ENCODE results near the gene CATSPERD. TPM values are rescaled to one million over a fixed set of nuclear protein-coding genes. Genes with fewer than 3 reads are reported as not detected.

Gene CATSPERD
- total RNA-seq, 1 experiment from 2014 or later = not detected

- no CpG with 5 or more reads among the region's 10 CpGs for WGBS (ENCODE audit: extremely low coverage, insufficient read length, low lambda C conversion rate)
- no peak overlapping the region for H2AFZ ChIP-seq (ENCODE audit: low read length)
- no peaks in the 10 kb centered on the region for H3K23me2 ChIP-seq (ENCODE audit: insufficient read length, low read depth, low read length, poor library complexity, severe bottlenecking)
- H4K91ac ChIP-seq (ENCODE audit: insufficient read length, low read depth, low read length) = no peak overlapping the region
- no peaks in the 10 kb centered on the region for H4K20me1 ChIP-seq (ENCODE audit: control insufficient read depth, insufficient read depth, insufficient read length)
- H4K8ac ChIP-seq (replicated peaks; ENCODE audit: insufficient read length, low read depth, low read length) = no peak overlapping the region
- no peak overlapping the region for H2BK120ac ChIP-seq (ENCODE audit: low read depth, low read length, poor library complexity, severe bottlenecking)
- H3K4me2 ChIP-seq (ENCODE audit: insufficient read depth, insufficient read length, low read length) = no peak overlapping the region
- H3K27me3 ChIP-seq (ENCODE audit: insufficient read depth, low read length) = no peaks in the 10 kb centered on the region
- H3K14ac ChIP-seq (ENCODE audit: insufficient read depth, low read length) = no peak overlapping the region
- H2BK5ac ChIP-seq (ENCODE audit: insufficient read length, low read length) = no peak overlapping the region
- H3K79me2 ChIP-seq (ENCODE audit: insufficient read depth, low read length) = no peaks in the 10 kb centered on the region
- H3K18ac ChIP-seq (ENCODE audit: insufficient read length, low read depth, low read length) = no peak overlapping the region
- H3K9me3 ChIP-seq (ENCODE audit: control insufficient read depth, low read depth, low read length) = no peaks in the 10 kb centered on the region
- Mint-ChIP-seq H3K4me1 (no peaks in the 10 kb centered on the region), H3K36me3 (ENCODE audit: insufficient read depth in 1 of 3, low read depth in 3 of 3) (no peaks in the 10 kb centered on the region), H3K27ac (peak overlapping the region in 1 of 3 experiments; percentile 42; a peak in 2 of 7 replicates), H3K27me3 (ENCODE audit: low read depth) (peaks cover 3% of the 10 kb centered on the region), H3K9me3 (no peaks in the 10 kb centered on the region), H3K4me3 (no peak overlapping the region)
- H2AK5ac ChIP-seq (ENCODE audit: insufficient read length, low read length) = no peak overlapping the region
- H2BK12ac ChIP-seq (ENCODE audit: insufficient read length, low read depth, low read length) = no peak overlapping the region
- H3K9ac ChIP-seq (ENCODE audit: extremely low read depth, insufficient read length, low read length) = no peak overlapping the region
- no peak overlapping the region for H4K5ac ChIP-seq (ENCODE audit: insufficient read length, low read depth, low read length)
- no peak overlapping the region for H3T11ph ChIP-seq (ENCODE audit: low read length)
- no peaks in the 10 kb centered on the region for H3K4me1 ChIP-seq (ENCODE audit: insufficient read depth, low read length)
- H3K4ac ChIP-seq (ENCODE audit: low read depth, low read length) = no peak overlapping the region
- no peaks in the 10 kb centered on the region for H3K79me1 ChIP-seq (ENCODE audit: insufficient read depth, low read depth, low read length, poor library complexity, severe bottlenecking)
- H2BK20ac ChIP-seq (ENCODE audit: low read depth, low read length, poor library complexity, severe bottlenecking) = no peak overlapping the region
- H3K27ac ChIP-seq (ENCODE audit: insufficient read length, low read depth, low read length) = no peak overlapping the region
- H2BK15ac ChIP-seq (ENCODE audit: low read depth, low read length) = no peak overlapping the region
- DNase-seq = no peak
- H3K23ac ChIP-seq (ENCODE audit: insufficient read length, low read depth, low read length) = no peak overlapping the region
- H3K56ac ChIP-seq (ENCODE audit: insufficient read length, low read depth, low read length) = no peak overlapping the region
- TF ChIP-seq CTCF (conservative IDR thresholded peaks at IDR 0.05) = no peak
These were observed 47.5 kb downstream of the CATSPERD start for GRCh38 chr19:5767949-5768348.

All from H9 (cell line).